Stimulated activated CD4-positive, alpha-beta T cell treated with anti-CD3 and anti-CD28 coated beads, Interleukin-2, amount 100 ng/mL, for 24 hours (primary cell): Measurements from ENCODE around the gene PPP6R2.
A peak's percentile ranks its signal among the peaks of the same experiment; 100 is the strongest.

Experiments used
- DNase-seq, 2 donors: peaks; one replicate each; pipeline ENCODE4 v3.0.0-alpha.2; 2020

Gene PPP6R2

GRCh38 chr22:50306753-50307749, 36.1 kb upstream of the PPP6R2 start, which contains the start of gene PLXNB2:
Gene PLXNB2 (minus strand): TSS chr22:50307646. CDS start chr22:50290584, 17,062 bp downstream.
- peak in 1 of 2 donors; percentile 58 for DNase-seq

GRCh38 chr22:50307890-50308596, 35.1 kb upstream of the PPP6R2 start:
- no peak for DNase-seq

GRCh38 chr22:50308597-50308935, 34.6 kb upstream of the PPP6R2 start:
- no peak for DNase-seq

GRCh38 chr22:50308986-50309600, 34.0 kb upstream of the PPP6R2 start:
- DNase-seq = no peak

GRCh38 chr22:50309601-50309991, 33.5 kb upstream of the PPP6R2 start:
- no peak for DNase-seq

- no peak for DNase-seq
These were observed 33.0 kb upstream of the PPP6R2 start for GRCh38 chr22:50310031-50310722.

- no peak for DNase-seq
These were observed 32.1 kb upstream of the PPP6R2 start for GRCh38 chr22:50310949-50311444.

- no peak for DNase-seq
These were observed 31.3 kb upstream of the PPP6R2 start for GRCh38 chr22:50311606-50312351.

- no peak for DNase-seq
These were observed 30.8 kb upstream of the PPP6R2 start for GRCh38 chr22:50312371-50312770.

- no peak for DNase-seq
These were observed 30.1 kb upstream of the PPP6R2 start for GRCh38 chr22:50313021-50313420.

GRCh38 chr22:50313600-50313999, 29.5 kb upstream of the PPP6R2 start:
- no peak for DNase-seq

GRCh38 chr22:50314081-50314454, 29.1 kb upstream of the PPP6R2 start:
- no peak for DNase-seq

- DNase-seq = peak; percentile 76 to 82
These were observed 28.5 kb upstream of the PPP6R2 start for GRCh38 chr22:50314455-50315288.

GRCh38 chr22:50315289-50316113, 27.6 kb upstream of the PPP6R2 start:
- no peak for DNase-seq

GRCh38 chr22:50316114-50317065, 26.7 kb upstream of the PPP6R2 start:
- no peak for DNase-seq

GRCh38 chr22:50317178-50317577, 25.9 kb upstream of the PPP6R2 start:
- DNase-seq = no peak

- DNase-seq = no peak
These were observed 25.5 kb upstream of the PPP6R2 start for GRCh38 chr22:50317674-50318073.

- DNase-seq = no peak
These were observed 24.8 kb upstream of the PPP6R2 start for GRCh38 chr22:50318356-50318697.
